Bronchial epithelial cell (primary cell): Measurements from ENCODE around the gene PPP1R16B. TPM values are rescaled to one million over a fixed set of nuclear protein-coding genes. Genes with fewer than 3 reads are reported as not detected.

ENCODE experiments used
- DNase-seq: peaks from one replicate; pipeline ENCODE4 v3.0.0-alpha.2; 2010; ENCODE audit warnings: low read depth
- FAIRE-seq: peaks from 2 replicates; lab custom pipeline; 2011; peaks lifted over from hg19 to GRCh38; lab: Jason Lieb, UNC
- H3K27me3 ChIP-seq: 2 replicates; pipeline ENCODE4 v1.5.1; 2011; ENCODE audit warnings: low read length; ENCODE audit not compliant: control insufficient read depth, insufficient read depth
- H3K36me3 ChIP-seq: 2 replicates; pipeline ENCODE4 v1.5.1; 2011; ENCODE audit warnings: low read length; ENCODE audit not compliant: control insufficient read depth, insufficient read depth
- H3K4me3 ChIP-seq: 2 replicates; pipeline ENCODE4 v1.5.1; 2011; ENCODE audit warnings: mild to moderate bottlenecking, low read depth, low read length, control low read depth
- CTCF ChIP-seq: IDR thresholded peaks from 2 replicates; pipeline ENCODE4 v1.5.1; 2011; ENCODE audit warnings: mild to moderate bottlenecking, moderate library complexity, low read length, control low read depth, inconsistent platforms; ENCODE audit not compliant: insufficient read depth, severe bottlenecking
- total RNA-seq: library from RNA; depleted of rRNA; stranded (reverse); fragments of >200 nt; gene quantifications from 2 replicates; pipeline ENCODE4 v1.2.1, GENCODE V29; 2014

PPP1R16B gene
- total RNA-seq, 1 donor from 2014 or later = 0.26 TPM

GRCh38 chr20:38917657-38918056, 112.2 kb downstream of the PPP1R16B start:
- H3K4me3 ChIP-seq = no peak overlapping the region
- DNase-seq (no peak), FAIRE-seq (no peak)
- H3K36me3 ChIP-seq = no peaks in the 10 kb centered on the region
- H3K27me3 ChIP-seq = peaks cover 4% of the 10 kb centered on the region
- no peak for TF ChIP-seq CTCF

GRCh38 chr20:38918172-38918571, 112.7 kb downstream of the PPP1R16B start:
- H3K27me3 ChIP-seq = peaks cover 4% of the 10 kb centered on the region
- no peak for FAIRE-seq

GRCh38 chr20:38919683-38920082, 114.2 kb downstream of the PPP1R16B start:
- DNase-seq = no peak
- peaks cover 4% of the 10 kb centered on the region for H3K27me3 ChIP-seq
- no peak overlapping the region for H3K4me3 ChIP-seq
- no peaks in the 10 kb centered on the region for H3K36me3 ChIP-seq
- no peak for FAIRE-seq
- no peak for TF ChIP-seq CTCF

More at GRCh38 chr20:38918172-38918571, 112.7 kb downstream of the PPP1R16B start:
- TF ChIP-seq CTCF = no peak
- Histone ChIP-seq H3K4me3 (no peak overlapping the region), H3K36me3 (no peaks in the 10 kb centered on the region)
- no peak for DNase-seq

GRCh38 chr20:38920411-38920810, 114.9 kb downstream of the PPP1R16B start:
- H3K27me3 ChIP-seq = peaks cover 2% of the 10 kb centered on the region
- no peak for FAIRE-seq
- no peak for TF ChIP-seq CTCF
- H3K4me3 ChIP-seq = no peak overlapping the region
- no peak for DNase-seq
- no peaks in the 10 kb centered on the region for H3K36me3 ChIP-seq

GRCh38 chr20:38920851-38921250, 115.4 kb downstream of the PPP1R16B start:
- H3K27me3 ChIP-seq = peaks cover 2% of the 10 kb centered on the region
- no peaks in the 10 kb centered on the region for H3K36me3 ChIP-seq
- DNase-seq (no peak), FAIRE-seq (no peak)
- no peak overlapping the region for H3K4me3 ChIP-seq
- TF ChIP-seq CTCF = no peak

GRCh38 chr20:38924718-38925117, 119.2 kb downstream of the PPP1R16B start:
- Histone ChIP-seq H3K4me3 (no peak overlapping the region), H3K36me3 (no peaks in the 10 kb centered on the region), H3K27me3 (peaks cover 2% of the 10 kb centered on the region)
- TF ChIP-seq CTCF = no peak
- no peak for FAIRE-seq
- DNase-seq = no peak
